Measurements from ENCODE around the gene SNCG. TPM values are rescaled to one million over a fixed set of nuclear protein-coding genes. Genes with fewer than 3 reads are reported as not detected.

SNCG gene
- total and polyA plus RNA-seq, 2 of the 8 experiments (the other 6 are each of a cell fraction or from before 2014, with no cell fraction given) = 4.4 to 12.2 TPM

DNA sequence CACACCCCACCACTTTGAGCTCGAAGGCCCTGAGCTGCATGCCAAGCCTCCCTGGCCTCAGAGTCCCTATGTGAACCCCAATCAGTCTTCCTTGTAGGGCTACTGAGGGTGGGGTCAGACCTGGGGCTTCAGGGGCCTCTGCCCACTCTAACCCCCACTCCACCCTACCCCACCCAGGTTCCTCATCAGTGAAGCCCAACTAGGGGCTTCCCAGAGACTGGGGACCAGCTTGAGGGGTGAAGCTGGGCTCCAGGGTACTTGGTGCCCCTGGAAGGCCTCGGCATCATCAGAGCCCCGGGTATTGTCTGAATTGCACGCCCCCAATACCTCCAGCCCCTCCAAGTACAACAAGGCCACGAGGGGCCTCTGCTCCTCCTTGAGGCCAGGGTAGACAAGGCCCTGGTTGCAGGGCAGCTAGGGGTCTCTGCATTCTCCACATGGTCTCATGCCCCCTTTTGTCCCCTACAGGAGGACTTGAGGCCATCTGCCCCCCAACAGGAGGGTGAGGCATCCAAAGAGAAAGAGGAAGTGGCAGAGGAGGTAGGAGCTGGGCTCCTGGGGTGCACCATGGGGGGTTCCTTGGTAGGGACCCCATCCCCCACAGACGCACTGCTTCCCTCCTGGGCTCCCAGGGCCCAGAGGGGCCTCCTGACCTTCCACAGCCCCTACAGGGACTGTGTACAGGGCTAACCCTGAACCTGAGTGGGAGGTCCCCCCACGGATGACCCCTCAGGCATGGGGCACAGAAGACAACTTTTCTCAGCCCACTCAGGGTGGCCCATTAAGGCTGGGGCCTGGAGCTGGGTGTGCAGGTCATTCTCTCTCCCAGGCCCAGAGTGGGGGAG is 4.0 kb downstream of the SNCG start (continued):
- TF ChIP-seq, protein P1, sequence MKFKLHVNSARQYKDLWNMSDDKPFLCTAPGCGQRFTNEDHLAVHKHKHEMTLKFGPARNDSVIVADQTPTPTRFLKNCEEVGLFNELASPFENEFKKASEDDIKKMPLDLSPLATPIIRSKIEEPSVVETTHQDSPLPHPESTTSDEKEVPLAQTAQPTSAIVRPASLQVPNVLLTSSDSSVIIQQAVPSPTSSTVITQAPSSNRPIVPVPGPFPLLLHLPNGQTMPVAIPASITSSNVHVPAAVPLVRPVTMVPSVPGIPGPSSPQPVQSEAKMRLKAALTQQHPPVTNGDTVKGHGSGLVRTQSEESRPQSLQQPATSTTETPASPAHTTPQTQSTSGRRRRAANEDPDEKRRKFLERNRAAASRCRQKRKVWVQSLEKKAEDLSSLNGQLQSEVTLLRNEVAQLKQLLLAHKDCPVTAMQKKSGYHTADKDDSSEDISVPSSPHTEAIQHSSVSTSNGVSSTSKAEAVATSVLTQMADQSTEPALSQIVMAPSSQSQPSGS (IDR thresholded peaks at IDR 0.05; ENCODE audit: low read length) = no peak
- TF ChIP-seq CREB1 (IDR thresholded peaks at IDR 0.05) = no peak
- no peak for TF ChIP-seq GABPA (IDR thresholded peaks at IDR 0.05; ENCODE audit: borderline replicate concordance, insufficient read depth, low read length)
- TF ChIP-seq TCF12 (IDR thresholded peaks at IDR 0.05; ENCODE audit: low read depth, low read length) = no peak

Data from H1 (cell line).